Forelimb muscle (tissue), 1 donor: ENCODE results near the gene TENM3. TPM values are rescaled to one million over a fixed set of nuclear protein-coding genes. Genes with fewer than 3 reads are reported as not detected.

Experiments used
- DNase-seq: peaks from one replicate; pipeline ENCODE4 v3.0.0-alpha.2; 2013; ENCODE audit warnings: low read depth
- polyA plus RNA-seq: library from polyadenylated mRNA; unstranded; fragments of 120-200 nt; gene quantifications from one replicate; pipeline ENCODE4 v1.2.1, GENCODE V29; 2013; ENCODE audit not compliant: insufficient read length

TENM3 gene
- polyA plus RNA-seq, 1 donor: 15.3 TPM

DNA sequence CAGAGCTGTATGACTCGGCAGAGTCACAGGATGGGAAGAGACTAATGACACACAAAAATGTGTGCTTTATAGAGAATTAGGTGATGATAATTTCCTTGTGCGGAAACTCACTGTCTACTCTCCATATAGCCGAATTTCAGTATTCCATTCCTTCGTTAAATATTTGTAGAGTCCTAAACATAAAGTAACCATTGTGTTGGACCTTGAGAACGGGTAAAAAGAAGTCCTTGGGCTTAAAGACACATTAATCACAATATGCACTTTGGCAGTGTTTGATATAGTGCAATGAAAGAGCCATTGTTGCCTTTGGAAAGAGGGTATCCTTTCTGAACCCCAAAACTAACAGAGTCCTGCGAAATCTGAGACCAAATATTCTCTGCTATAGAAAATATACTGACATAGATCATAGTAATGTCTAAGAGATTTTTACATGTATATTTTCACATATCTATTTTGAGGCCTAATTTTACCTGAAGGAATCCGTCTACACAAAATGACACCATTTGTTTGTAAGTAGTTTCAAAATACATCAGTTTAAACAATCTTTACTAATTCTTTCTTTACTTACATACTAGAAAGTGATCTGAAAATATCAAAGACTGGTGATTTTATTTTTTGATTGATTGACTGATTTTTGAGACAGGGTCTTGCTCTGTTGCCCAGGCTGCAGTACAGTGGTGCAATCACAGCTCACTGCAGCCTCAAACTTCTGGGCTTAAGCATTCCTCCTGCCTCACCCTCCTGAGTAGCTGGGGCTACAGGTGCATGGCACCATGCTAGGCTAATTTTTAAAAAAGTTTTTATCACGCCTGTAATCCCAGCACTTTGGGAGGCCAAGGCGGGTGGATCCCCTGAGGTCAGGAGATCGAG, 377.1 kb downstream of the TENM3 start:
- no peak for DNase-seq

DNA sequence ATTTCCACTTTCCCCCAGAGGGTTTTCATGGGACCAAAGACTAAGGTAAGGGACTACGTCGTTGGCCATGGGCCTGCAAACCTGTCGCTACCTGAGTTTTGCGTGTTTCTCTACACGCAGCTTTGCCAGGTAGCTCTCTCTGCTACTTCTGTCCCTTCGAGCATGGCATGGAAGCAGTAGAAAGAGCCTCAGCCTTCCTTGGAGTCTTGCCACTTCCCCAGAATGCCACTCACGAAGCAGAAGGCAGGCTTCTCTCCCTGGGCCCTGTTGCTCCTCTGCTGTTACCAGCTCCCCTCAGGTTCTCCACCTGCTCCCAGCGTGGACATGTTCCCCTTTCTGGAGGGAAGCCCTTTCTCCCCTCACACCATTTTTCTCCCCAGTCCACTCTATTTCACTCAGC, 381.1 kb downstream of the TENM3 start:
- DNase-seq: no peak

DNA sequence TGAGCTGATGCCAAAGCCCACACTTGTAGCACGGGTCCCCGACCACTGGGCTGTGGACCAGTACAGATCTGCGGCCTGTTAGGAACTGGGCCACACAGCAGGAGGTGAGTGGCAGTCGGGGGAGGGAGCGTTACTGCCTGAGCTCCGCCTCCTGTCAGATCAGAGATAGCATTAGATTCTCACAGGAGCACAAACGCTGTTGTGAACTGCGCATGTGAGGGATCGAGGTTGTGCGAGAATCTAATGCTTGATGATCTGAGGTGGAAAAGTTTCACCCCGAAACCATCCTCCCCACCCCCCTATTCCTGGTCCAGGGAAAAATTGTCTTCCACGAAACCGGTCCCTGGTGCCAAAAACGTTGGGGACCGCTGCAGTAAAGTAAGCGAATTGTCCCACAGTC, 382.0 kb downstream of the TENM3 start:
- DNase-seq: no peak

DNA sequence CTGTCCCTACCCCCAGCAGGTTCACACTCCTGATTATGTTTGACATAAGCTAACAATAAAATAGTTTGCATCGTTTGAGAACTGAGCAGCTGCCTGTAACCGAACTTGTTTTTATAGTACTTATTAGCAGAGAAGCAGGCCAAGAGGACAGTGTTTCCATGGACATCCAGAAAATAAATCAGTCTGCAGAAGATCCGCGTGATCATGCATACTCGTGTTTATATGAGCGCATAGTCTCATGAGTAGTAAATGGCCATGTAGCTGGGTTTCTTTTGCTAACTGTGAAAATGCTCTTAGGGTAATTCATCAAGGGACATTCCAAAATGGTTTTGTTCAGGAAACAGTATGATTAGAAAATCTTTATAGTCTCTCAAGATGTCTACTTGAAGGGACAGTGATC, 384.8 kb downstream of the TENM3 start:
- DNase-seq: no peak

DNA sequence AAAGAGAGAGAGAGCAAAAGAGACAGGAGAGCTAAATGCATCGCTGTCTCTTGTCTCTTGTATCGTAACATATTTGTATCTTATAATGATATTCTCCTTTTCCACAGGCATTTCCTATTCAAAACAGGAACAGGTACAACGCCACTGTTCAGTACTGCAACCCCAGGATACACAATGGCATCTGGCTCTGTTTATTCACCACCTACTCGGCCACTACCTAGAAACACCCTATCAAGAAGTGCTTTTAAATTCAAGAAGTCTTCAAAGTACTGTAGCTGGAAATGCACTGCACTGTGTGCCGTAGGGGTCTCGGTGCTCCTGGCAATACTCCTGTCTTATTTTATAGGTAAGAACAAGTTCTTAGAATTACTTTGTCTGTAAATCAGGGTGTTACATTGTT, 385.3 kb downstream of the TENM3 start:
- DNase-seq: no peak

DNA sequence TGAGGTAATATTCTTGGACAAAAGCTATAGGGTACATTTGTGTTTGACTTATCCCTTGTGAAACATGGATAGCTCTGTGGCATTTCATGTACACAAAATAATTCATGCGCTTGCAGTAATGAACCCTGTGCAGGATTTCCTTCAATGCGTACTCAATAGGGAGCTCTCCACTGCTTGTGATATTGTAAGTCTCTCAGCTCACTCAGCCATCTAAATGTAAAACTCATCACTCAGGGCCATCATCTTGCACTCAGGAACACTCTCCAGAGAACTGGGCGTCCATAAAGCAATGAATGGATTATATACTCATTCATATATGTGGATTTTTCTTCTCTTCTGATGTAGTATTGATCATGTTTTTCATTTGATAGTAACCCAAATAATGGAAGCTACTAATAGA, 385.9 kb downstream of the TENM3 start:
- no peak for DNase-seq

DNA sequence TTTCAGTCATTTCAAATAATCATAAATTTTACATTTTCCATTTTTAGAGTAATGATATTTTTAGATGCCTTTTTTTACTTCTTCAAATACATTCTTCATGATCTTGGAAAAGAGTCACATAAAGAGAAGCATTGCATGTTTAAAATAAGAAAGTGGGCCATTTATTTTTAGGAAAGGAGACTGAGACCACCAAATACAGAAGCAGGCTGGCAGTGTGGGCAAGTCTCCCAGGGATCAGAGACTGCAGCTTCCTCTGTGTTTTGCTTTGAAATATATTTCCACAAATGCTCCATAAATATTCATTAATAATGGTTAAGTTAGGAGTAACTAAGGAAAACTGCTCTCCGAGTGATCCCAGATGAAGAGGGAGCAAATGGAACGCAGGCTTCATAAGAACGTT, 397.3 kb downstream of the TENM3 start:
- DNase-seq: no peak

DNA sequence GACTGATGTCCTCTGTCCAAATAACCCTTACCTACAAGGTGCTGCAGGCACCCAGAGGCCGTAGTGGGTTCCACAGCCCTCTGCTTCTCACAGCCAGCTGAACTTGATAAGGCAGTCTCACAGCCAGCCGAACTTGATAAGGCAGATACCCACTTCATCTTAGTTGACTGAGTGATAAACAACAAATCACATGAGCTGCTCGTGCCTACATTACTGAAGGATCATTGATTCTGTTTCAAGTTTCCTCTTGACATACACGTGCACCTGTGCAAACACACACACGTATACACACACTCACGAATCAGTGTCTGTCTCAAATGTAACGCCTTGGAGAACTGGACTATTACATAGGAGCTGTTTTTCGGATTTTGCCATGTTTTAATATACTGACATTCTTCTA, 397.7 kb downstream of the TENM3 start:
- DNase-seq: no peak

DNA sequence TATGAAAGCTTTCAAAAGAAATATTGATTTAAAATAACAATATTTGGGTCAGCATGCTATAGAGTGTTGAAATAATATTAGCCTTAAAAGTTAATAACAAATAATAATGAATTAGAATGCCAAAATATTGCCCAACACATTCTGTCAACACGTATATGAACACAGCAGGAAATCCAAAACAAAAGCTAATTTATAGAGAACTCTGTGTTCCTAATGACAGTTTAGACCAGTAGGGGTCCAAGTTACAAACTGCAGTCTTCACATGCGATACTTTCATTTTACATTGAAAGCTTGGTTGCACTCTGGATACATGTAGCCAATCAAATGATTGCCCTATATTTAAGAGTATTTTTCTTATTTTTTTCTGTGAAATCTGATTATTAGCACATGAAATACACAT, 399.6 kb downstream of the TENM3 start:
- DNase-seq: no peak

DNA sequence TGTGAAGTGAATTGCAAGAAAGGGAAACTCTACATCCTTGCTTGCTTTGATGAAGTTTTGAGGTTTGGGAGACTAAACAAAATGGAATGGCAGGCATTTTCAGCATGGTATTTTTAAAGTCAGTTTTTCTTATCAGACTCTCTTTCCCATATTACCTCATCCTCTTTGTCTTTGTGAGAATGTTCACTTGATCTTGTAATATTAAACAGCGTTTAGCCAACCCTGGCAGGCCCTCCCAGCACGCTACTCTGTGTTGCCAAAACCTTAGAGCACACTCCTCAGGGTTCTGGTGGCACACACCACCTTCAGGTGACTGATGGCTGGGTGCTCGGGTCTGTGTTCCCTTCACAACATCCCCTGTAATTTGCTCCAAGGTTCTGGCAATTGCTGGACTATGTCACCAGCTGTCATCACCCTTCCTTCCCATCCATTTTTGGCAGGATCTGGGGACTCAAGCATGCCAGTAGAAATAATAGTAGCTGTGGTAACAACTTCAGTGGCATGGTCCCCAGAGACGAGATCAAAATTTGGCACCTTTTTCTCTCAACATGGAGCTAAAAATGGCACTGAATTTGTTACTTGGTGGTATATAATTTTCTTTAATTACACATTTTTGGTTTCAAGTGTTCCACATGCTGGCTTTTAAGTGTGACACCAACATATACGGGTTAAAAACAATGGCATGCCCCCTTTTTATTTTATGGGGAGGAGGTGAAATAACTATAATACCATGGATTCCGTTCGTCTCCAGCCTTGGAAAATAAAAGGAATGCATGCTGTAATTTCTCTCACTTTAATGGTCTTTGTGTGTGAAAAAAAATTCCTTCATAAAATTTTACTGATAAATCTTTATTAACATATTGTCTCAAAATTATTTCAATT, 400.8 kb downstream of the TENM3 start:
- no peak for DNase-seq

DNA sequence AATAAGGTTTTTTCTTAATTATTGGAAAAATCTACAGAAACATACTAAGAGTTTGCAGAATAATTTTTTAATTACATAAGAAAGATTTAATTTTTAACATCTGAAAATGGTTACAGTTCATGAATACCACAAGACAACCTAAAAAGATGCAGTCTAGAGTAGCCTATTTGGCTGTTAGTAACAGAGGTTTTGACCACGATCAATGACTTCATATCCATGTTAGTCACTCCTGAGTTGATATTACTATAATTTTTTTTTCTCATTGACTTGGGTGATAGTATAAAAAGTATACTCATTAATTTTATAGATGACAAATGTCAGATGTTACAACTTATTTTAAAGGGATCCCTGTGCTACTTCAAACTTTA, 401.5 kb downstream of the TENM3 start:
- no peak for DNase-seq

DNA sequence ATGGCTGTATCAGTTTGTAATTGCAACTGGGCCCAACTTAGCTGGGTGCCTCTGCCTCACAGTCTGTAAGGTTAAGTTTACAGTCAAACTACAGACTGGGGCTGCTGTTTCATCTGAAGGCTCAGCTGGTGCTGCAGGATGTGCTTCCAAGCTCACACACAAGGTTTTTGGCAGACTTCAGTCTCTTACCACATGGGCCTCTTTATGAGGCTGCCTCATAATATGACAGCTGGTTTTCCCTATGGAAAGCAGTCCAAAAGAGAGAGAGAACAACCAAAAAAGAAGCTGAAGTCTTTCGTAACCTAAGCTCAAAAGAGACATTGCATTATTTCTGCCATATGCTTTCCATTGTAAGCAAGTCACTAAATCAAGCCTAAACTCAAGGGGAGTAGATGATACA, 402.3 kb downstream of the TENM3 start:
- no peak for DNase-seq

DNA sequence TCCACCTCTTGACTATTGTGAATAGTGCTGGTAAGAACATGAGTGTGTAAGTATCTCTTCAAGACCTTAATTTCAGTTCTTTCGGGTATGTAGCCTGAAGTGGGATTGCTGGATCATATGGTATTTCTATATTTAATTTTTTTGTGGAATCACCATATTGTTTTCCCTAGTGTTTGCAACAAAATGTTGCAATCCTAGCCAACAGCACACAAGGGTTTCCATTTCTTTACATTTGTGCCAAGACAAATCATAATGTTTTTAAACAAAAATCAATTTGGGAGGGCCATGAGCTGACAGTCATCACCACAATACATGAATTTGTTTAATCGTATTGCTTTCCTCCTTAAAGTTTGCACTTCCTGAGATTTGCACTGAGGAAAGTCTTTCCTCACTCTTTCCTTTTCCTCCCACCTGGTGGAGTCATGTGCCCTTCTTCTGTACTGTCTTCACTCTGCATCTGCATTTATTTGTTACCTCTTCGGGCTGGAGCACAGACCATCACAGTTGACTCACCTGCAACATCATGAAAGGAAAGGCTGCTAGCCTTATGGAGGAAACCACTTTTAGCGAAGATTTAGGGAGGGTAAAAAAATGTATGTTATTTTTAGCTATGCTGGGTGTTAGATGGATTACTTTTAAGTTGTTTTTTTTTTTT, 404.6 kb downstream of the TENM3 start:
- no peak for DNase-seq

DNA sequence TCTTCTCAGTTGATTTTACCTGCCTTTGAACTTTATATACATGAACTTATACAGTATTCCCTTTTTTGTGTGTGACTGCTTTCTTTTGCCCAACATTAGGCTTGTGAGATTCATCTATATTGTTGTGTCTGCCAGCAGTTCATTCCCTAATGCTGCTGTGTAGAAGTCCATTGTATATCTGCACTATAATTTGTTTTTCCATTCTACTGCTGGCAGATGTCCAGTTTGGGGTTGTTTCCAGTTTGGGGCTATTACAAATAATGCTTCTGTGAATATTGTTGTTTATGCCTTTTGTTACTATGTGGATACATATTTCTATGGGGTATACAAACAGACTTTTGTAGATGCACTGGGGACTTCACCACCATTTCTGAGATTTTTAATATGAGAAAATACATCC, 405.6 kb downstream of the TENM3 start:
- no peak for DNase-seq

DNA sequence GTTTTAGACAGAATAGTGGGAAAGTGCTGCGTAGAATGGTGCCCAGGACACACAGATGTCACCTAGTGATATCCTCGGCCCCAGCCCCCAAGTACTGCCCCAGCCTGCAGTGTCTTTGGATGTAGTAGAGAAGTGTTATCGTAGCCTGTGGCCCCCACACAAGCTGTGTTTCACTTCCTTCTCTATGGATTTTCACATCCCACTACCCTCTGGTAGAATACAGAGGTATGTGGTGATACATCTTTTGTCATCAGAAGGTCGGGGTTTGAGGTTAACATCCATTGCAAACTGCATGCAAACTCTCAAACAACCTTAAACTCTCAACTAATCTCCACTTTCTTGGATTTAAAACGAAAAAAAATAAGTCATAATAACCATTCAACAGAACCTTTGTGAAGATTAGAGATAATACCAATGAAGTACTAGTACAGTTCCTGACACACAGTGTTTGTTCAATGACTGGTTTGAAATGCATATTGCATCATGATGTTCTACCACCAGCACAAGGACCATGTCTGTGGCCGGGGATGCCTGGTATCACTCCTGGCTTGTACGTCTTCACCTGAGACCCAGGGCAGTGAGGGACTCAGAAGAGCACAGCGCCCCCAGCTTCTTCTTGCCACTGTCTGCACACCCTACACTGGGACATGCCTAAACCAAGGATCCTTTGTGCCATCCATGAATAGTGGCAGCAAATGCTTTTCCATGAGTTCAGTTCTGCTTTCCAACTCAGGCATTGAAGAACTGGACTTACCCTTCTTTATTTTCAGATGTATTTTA, 406.7 kb downstream of the TENM3 start:
- no peak for DNase-seq

DNA sequence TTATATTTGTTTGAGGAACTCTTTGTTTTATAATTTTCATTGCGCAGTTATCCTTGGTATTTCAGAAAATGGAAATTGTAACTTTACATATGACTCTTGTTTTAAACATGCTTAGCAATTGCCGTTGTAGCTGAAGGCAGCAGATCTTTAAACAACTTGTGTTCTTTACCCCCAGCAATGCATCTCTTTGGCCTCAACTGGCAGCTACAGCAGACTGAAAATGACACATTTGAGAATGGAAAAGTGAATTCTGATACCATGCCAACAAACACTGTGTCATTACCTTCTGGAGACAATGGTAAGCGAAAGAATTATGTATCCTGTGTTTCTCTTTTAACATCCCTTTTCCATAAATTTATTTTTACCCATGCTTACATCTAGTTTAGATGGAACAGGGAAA, 410.4 kb downstream of the TENM3 start:
- no peak for DNase-seq

DNA sequence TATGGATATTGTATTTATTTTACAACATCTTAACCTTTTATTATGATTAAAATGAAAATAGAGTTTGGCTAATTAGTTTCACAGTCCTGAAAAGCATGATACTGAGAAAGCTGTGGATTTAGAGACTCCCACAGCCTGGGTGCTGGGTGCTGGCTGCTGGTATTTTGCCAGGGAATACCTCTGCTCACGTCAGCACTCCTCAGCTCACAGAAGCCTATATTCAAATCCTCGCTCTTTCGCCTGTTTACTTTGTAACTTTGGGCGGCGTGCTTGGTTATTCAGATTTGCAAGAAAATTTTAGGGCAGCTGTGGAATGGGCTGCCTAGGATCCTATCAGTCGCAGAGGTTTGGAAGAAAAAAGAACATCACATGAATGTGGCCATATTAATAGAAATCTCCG, 412.1 kb downstream of the TENM3 start:
- DNase-seq: no peak

DNA sequence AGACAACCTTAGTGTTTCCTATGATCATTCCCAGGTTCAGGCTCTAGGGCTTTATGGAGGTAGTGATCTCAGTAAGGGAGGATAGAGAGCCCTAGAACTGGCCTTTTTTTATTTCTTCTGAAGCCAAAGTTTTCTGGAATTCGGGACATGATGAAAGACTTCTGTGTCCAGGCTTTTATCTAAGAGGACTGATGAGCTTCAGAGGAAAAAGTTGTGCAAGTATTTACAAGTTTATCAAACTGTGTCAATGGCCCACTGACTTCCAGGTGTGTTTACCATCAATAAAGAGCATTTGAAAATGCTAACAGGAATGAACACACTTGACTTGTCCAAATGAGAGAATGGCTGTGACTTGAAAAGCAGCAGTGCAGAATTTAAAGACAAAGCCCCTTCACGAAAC, 419.3 kb downstream of the TENM3 start:
- no peak for DNase-seq

DNA sequence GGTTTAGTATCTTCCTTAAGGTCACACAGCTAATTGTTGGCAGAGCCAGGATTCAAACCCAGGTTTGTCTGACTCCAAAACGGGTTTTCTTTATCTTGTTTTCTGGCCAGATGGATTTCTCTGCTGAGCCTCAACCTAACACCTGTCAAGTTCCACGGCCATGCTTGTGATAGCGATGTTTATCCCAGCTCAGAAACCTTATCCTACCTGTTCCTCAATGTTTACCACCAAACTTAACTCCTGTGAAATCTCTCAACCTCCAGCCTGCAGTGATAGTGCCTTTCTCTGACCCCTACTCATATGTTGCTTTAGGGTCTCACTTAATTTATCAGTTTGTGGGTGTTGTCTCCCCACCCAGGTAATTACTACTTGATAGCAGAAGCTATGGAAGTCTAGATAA, 428.0 kb downstream of the TENM3 start:
- DNase-seq: no peak

DNA sequence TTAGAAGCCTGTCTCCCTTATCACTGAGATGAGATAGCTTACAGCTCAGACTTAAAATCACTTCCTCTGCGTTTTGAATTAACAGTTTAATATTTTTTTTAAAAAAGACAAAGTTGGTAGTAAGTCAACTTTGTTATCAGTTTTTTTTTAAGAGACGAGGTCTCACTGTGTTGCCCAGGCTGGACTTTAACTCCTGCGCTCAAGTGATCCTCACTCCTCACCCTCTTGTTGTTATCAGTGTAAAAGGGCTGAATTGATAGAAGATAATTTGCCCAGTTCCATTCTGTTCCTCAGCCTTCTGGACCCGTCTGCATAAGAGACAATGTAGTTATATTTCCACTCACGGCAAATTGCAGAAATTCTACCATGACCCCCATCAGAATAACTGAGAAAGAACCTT, 428.5 kb downstream of the TENM3 start:
- no peak for DNase-seq

DNA sequence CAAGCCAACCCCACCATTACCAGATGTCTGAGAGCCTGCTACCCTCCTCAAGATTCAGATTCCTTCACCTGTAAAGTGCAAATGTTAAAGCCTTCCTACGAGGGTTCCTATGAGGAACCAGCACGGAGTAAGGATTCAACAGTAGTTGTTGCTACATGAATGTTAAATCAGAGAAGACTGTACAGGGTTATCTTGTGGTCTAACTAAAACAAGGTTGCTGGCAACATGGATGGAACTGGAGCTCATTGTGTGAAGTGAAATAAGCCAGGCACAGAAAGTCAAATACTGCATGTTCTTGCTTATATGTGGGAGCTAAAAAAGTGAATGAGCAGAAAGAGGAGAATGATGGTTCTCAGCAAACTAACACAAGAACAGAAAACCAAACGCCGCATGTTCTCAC, 435.4 kb downstream of the TENM3 start:
- no peak for DNase-seq

DNA sequence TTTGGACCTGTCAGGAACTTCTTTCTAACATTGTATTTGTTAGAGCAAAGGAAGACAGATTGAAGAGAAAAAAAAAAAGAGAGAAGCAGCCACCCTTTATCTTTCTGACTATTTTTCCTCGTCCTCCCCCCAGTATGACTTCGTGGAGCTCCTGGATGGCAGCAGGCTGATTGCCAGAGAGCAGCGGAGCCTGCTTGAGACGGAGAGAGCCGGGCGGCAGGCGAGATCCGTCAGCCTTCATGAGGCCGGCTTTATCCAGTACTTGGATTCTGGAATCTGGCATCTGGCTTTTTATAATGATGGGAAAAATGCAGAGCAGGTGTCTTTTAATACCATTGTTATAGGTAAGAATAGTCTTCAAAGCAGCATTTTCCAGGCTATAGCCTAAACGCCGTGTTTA, 436.3 kb downstream of the TENM3 start:
- no peak for DNase-seq
